ENCODE measurements around the gene OR6K3.

Gene OR6K3
- 0 reads per million in 9 experiments for total RNA-seq

- Mint-ChIP-seq H3K27me3 (peaks cover 46 to 60% of the 10 kb centered on the region in 2 donors), H3K4me1 (ENCODE audit: low read depth in 2 of 2) (no peaks in the 10 kb centered on the region)
These were observed at the start of gene OR6K3 for GRCh38 chr1:158720620-158721019. OR6K3 (minus strand) TSS chr1:158720720; CDS start chr1:158718115, 2,605 bp downstream.

GRCh38 chr1:158754420-158754819 is 33.9 kb upstream of the OR6K3 start, which contains the start of gene OR6K6:
OR6K6 (plus strand) TSS chr1:158754720; CDS start chr1:158754888, 168 bp downstream.
- peaks cover 0 to 2% of the 10 kb centered on the region in 2 donors for H3K9me3 Mint-ChIP-seq
- no peak within 1 kb of the TSS for H3K4me3 Mint-ChIP-seq
- no peak within 1 kb of the TSS for H3K27ac Mint-ChIP-seq
- ATAC-seq (replicated peaks) (no peak), DNase-seq (no peak)
- peaks cover 38 to 43% of the 10 kb centered on the region in 2 donors for H3K27me3 Mint-ChIP-seq
- no peaks in the 10 kb centered on the region for H3K36me3 Mint-ChIP-seq (ENCODE audit: insufficient read depth)
- H3K4me1 Mint-ChIP-seq (ENCODE audit: low read depth in 2 of 2) = no peaks in the 10 kb centered on the region

More at GRCh38 chr1:158720620-158721019, at the start of gene OR6K3:
- no peak for DNase-seq
- no peaks in the 10 kb centered on the region for H3K36me3 Mint-ChIP-seq (ENCODE audit: insufficient read depth)
- no peak for ATAC-seq (replicated peaks)
- H3K27ac Mint-ChIP-seq = no peak within 1 kb of the TSS
- H3K4me3 Mint-ChIP-seq = no peak within 1 kb of the TSS
- H3K9me3 Mint-ChIP-seq = no peaks in the 10 kb centered on the region

- H3K36me3 Mint-ChIP-seq (ENCODE audit: insufficient read depth) = no peaks in the 10 kb centered on the region
- H3K27ac Mint-ChIP-seq = no peak overlapping the region
- H3K4me3 Mint-ChIP-seq = no peak overlapping the region
- H3K9me3 Mint-ChIP-seq = peaks cover 0 to 2% of the 10 kb centered on the region in 2 donors
- no peaks in the 10 kb centered on the region for H3K4me1 Mint-ChIP-seq (ENCODE audit: low read depth in 2 of 2)
- DNase-seq (no peak), ATAC-seq (replicated peaks) (no peak)
- H3K27me3 Mint-ChIP-seq = peaks cover 29 to 38% of the 10 kb centered on the region in 2 donors
These were observed 31.7 kb upstream of the OR6K3 start for GRCh38 chr1:158752155-158752712.

GRCh38 chr1:158735848-158736247 is 15.3 kb upstream of the OR6K3 start:
- DNase-seq (no peak), ATAC-seq (replicated peaks) (no peak)
- Mint-ChIP-seq H3K27ac (no peak overlapping the region), H3K4me1 (ENCODE audit: low read depth in 2 of 2) (no peaks in the 10 kb centered on the region), H3K4me3 (no peak overlapping the region), H3K9me3 (no peaks in the 10 kb centered on the region), H3K36me3 (ENCODE audit: insufficient read depth) (no peaks in the 10 kb centered on the region), H3K27me3 (peaks cover 14 to 22% of the 10 kb centered on the region in 2 donors)

GRCh38 chr1:158732524-158732923 is 12.0 kb upstream of the OR6K3 start:
- Mint-ChIP-seq H3K4me1 (ENCODE audit: low read depth in 2 of 2) (peaks cover 0 to 3% of the 10 kb centered on the region in 2 donors), H3K36me3 (ENCODE audit: insufficient read depth) (no peaks in the 10 kb centered on the region), H3K9me3 (no peaks in the 10 kb centered on the region), H3K27ac (no peak overlapping the region), H3K4me3 (no peak overlapping the region), H3K27me3 (no peaks in the 10 kb centered on the region)
- ATAC-seq (replicated peaks) (no peak), DNase-seq (no peak)

GRCh38 chr1:158731707-158732106 is 11.2 kb upstream of the OR6K3 start:
- Mint-ChIP-seq H3K4me3 (no peak overlapping the region), H3K9me3 (no peaks in the 10 kb centered on the region), H3K27me3 (peaks cover 0 to 5% of the 10 kb centered on the region in 2 donors), H3K27ac (no peak overlapping the region), H3K36me3 (ENCODE audit: insufficient read depth) (no peaks in the 10 kb centered on the region), H3K4me1 (ENCODE audit: low read depth in 2 of 2) (peaks cover 0 to 3% of the 10 kb centered on the region in 2 donors)
- ATAC-seq (replicated peaks) = no peak
- DNase-seq = no peak

GRCh38 chr1:158730453-158730852 is 9.9 kb upstream of the OR6K3 start:
- no peaks in the 10 kb centered on the region for H3K36me3 Mint-ChIP-seq (ENCODE audit: insufficient read depth)
- no peaks in the 10 kb centered on the region for H3K9me3 Mint-ChIP-seq
- DNase-seq (no peak), ATAC-seq (replicated peaks) (no peak)
- H3K4me1 Mint-ChIP-seq (ENCODE audit: low read depth in 2 of 2) = peaks cover 0 to 3% of the 10 kb centered on the region in 2 donors
- no peak overlapping the region for H3K27ac Mint-ChIP-seq
- peaks cover 0 to 11% of the 10 kb centered on the region in 2 donors for H3K27me3 Mint-ChIP-seq
- H3K4me3 Mint-ChIP-seq = no peak overlapping the region

- Mint-ChIP-seq H3K4me3 (no peak overlapping the region), H3K4me1 (ENCODE audit: low read depth in 2 of 2) (peaks cover 0 to 3% of the 10 kb centered on the region in 2 donors), H3K36me3 (ENCODE audit: insufficient read depth) (no peaks in the 10 kb centered on the region), H3K27me3 (peaks cover 12 to 22% of the 10 kb centered on the region in 2 donors), H3K27ac (no peak overlapping the region), H3K9me3 (no peaks in the 10 kb centered on the region)
- no peak for ATAC-seq (replicated peaks)
- no peak for DNase-seq
These were observed 8.1 kb upstream of the OR6K3 start for GRCh38 chr1:158728510-158729225.

GRCh38 chr1:158724442-158724841 is 3.9 kb upstream of the OR6K3 start:
- H3K36me3 Mint-ChIP-seq (ENCODE audit: insufficient read depth) = no peaks in the 10 kb centered on the region
- H3K4me3 Mint-ChIP-seq = no peak overlapping the region
- ATAC-seq (replicated peaks) = no peak
- H3K9me3 Mint-ChIP-seq = no peaks in the 10 kb centered on the region
- no peak for DNase-seq
- H3K4me1 Mint-ChIP-seq (ENCODE audit: low read depth in 2 of 2) = no peaks in the 10 kb centered on the region
- peaks cover 34 to 50% of the 10 kb centered on the region in 2 donors for H3K27me3 Mint-ChIP-seq
- no peak overlapping the region for H3K27ac Mint-ChIP-seq

GRCh38 chr1:158719664-158720063 is 856 bp downstream of the OR6K3 start:
- Mint-ChIP-seq H3K27ac (no peak overlapping the region), H3K4me1 (ENCODE audit: low read depth in 2 of 2) (no peaks in the 10 kb centered on the region), H3K36me3 (ENCODE audit: insufficient read depth) (no peaks in the 10 kb centered on the region), H3K27me3 (peaks cover 53 to 59% of the 10 kb centered on the region in 2 donors), H3K4me3 (no peak overlapping the region), H3K9me3 (no peaks in the 10 kb centered on the region)
- no peak for DNase-seq
- no peak for ATAC-seq (replicated peaks)

- no peaks in the 10 kb centered on the region for H3K4me1 Mint-ChIP-seq (ENCODE audit: low read depth in 2 of 2)
- H3K4me3 Mint-ChIP-seq = no peak overlapping the region
- ATAC-seq (replicated peaks) (no peak), DNase-seq (no peak)
- H3K9me3 Mint-ChIP-seq = no peaks in the 10 kb centered on the region
- no peak overlapping the region for H3K27ac Mint-ChIP-seq
- H3K27me3 Mint-ChIP-seq = peaks cover 43 to 59% of the 10 kb centered on the region in 2 donors
- no peaks in the 10 kb centered on the region for H3K36me3 Mint-ChIP-seq (ENCODE audit: insufficient read depth)
These were observed 3.2 kb downstream of the OR6K3 start for GRCh38 chr1:158717344-158717743.

- Mint-ChIP-seq H3K9me3 (no peaks in the 10 kb centered on the region), H3K4me3 (no peak overlapping the region), H3K36me3 (ENCODE audit: insufficient read depth) (no peaks in the 10 kb centered on the region), H3K4me1 (ENCODE audit: low read depth in 2 of 2) (no peaks in the 10 kb centered on the region), H3K27me3 (peaks cover 48 to 60% of the 10 kb centered on the region in 2 donors), H3K27ac (no peak overlapping the region)
- DNase-seq (no peak), ATAC-seq (replicated peaks) (no peak)
These were observed 4.2 kb downstream of the OR6K3 start for GRCh38 chr1:158716335-158716734.

- Mint-ChIP-seq H3K9me3 (no peaks in the 10 kb centered on the region), H3K27ac (no peak overlapping the region), H3K4me1 (ENCODE audit: low read depth in 2 of 2) (no peaks in the 10 kb centered on the region), H3K4me3 (no peak overlapping the region), H3K27me3 (peaks cover 42 to 50% of the 10 kb centered on the region in 2 donors), H3K36me3 (ENCODE audit: insufficient read depth) (no peaks in the 10 kb centered on the region)
- no peak for DNase-seq
- no peak for ATAC-seq (replicated peaks)
These were observed 5.8 kb downstream of the OR6K3 start for GRCh38 chr1:158714754-158715153.

GRCh38 chr1:158711098-158711497 is 9.4 kb downstream of the OR6K3 start:
- no peak overlapping the region for H3K4me3 Mint-ChIP-seq
- no peaks in the 10 kb centered on the region for H3K4me1 Mint-ChIP-seq (ENCODE audit: low read depth in 2 of 2)
- ATAC-seq (replicated peaks) = no peak

More at GRCh38 chr1:158711098-158711497, 9.4 kb downstream of the OR6K3 start:
- peaks cover 29% of the 10 kb centered on the region in 2 donors for H3K27me3 Mint-ChIP-seq
- H3K27ac Mint-ChIP-seq = no peak overlapping the region
- DNase-seq = no peak
- no peaks in the 10 kb centered on the region for H3K9me3 Mint-ChIP-seq
- no peaks in the 10 kb centered on the region for H3K36me3 Mint-ChIP-seq (ENCODE audit: insufficient read depth)
